Effector memory CD8-positive, alpha-beta T cell (primary cell): ENCODE results near the gene AKR1C4.
"Not testable (repeated sequence)": the region's sequence is repeated elsewhere in the genome, so short reads cannot be mapped to it uniquely, and the experiment has no call there.

Source experiments
- ATAC-seq: fragments of 150-1000 bp; cut with Tn5 transposase; replicated peaks from 2 replicates; pipeline ENCODE4 v1.10.0; 2021; ENCODE audit warnings: mild to moderate bottlenecking, moderate library complexity
- DNase-seq, 3 experiments: peaks; one replicate each; pipeline ENCODE4 v3.0.0; 2021
- H3K27ac Mint-ChIP-seq, 2 donors: one replicate each; pipeline ENCODE4 v1.8.0; 2022; ENCODE audit warnings: mild to moderate bottlenecking in 2 of 2, mixed read lengths in 2 of 2, moderate library complexity in 2 of 2
- H3K27me3 Mint-ChIP-seq, 2 donors: one replicate each; pipeline ENCODE4 v1.8.0; 2022; ENCODE audit warnings: mixed read lengths in 2 of 2
- H3K36me3 Mint-ChIP-seq: one replicate; pipeline ENCODE4 v1.8.0; 2022; ENCODE audit warnings: mild to moderate bottlenecking, moderate library complexity, mixed read lengths; ENCODE audit not compliant: insufficient read depth
- H3K4me1 Mint-ChIP-seq, 2 donors: one replicate each; pipeline ENCODE4 v1.8.0; 2022; ENCODE audit warnings: low read depth in 2 of 2, mixed read lengths in 2 of 2
- H3K4me3 Mint-ChIP-seq, 2 donors: one replicate each; pipeline ENCODE4 v1.8.0; 2022; ENCODE audit warnings: mild to moderate bottlenecking in 2 of 2, mixed read lengths in 2 of 2, moderate library complexity in 2 of 2
- H3K9me3 Mint-ChIP-seq, 2 donors: one replicate each; pipeline ENCODE4 v1.8.0; 2022; ENCODE audit warnings: mixed read lengths in 2 of 2

AKR1C4 gene

DNA sequence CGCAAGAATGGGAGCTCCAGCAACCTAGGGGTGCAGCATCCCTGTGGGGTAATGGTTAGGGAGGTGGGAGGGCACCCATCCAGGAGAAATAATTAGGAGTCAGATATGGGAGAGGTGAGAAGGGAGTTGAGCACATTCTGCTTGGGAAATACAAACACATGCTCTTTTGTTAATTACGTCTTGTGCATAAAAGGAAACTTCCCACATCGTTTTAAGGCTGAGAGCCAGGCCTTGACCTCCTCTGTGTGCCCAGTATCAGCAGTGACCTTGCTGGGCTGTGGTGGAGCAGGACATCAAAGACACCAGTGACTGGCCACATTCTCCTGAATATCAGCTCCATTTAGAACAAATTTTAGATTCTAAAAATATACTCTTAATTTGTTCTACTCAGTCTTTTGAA, 22.6 kb downstream of the AKR1C4 start:
- ATAC-seq = no peak
- Mint-ChIP-seq H3K4me1 (no peaks in the 10 kb centered on the region), H3K27ac (no peak overlapping the region), H3K9me3 (peaks cover 0 to 2% of the 10 kb centered on the region in 2 donors), H3K36me3 (no peaks in the 10 kb centered on the region), H3K27me3 (peaks cover 0 to 7% of the 10 kb centered on the region in 2 donors), H3K4me3 (no peak overlapping the region)
- no peak for DNase-seq

DNA sequence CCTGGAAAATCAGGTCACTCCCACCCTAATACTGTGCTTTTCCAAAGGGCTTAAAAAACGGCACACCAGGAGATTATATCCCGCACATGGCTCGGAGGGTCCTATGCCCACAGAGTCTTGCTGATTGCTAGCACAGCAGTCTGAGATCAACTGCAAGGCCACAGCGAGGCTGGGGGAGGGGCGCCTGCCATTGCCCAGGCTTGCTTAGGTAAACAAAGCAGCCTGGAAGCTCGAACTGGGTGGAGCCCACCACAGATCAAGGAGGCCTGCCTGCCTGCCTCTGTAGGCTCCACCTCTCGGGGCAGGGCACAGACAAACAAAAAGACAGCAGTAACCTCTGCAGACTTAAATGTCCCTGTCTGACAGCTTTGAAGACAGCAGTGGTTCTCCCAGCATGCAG, 26.3 kb downstream of the AKR1C4 start:
- ATAC-seq, H3K36me3 Mint-ChIP-seq, H3K9me3 Mint-ChIP-seq, H3K27me3 Mint-ChIP-seq, H3K4me1 Mint-ChIP-seq, H3K27ac Mint-ChIP-seq, H3K4me3 Mint-ChIP-seq, DNase-seq: not testable (repeated sequence)

DNA sequence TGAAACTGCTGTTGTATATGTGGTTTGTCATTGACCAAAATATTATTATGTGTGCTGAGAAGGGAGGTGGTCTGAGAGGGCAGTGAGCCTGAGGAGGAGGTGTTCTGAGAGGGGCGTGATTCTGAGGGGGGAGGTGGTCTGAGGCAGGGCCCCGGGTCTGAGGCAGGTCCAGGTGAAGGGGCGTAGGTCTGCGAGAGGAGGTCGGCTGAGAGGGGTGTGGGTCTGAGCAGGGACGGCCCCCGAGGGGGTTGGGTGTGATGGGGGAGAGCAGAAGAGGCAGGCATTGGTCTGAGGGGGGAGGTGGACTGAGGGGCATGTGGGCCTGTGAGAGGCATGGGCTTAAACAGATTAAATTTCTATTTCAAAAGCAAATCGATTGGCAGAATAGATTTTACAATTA, 32.4 kb downstream of the AKR1C4 start:
- no peak for DNase-seq
- no peak for ATAC-seq
- no peaks in the 10 kb centered on the region for H3K27me3 Mint-ChIP-seq
- H3K9me3 Mint-ChIP-seq = peaks cover 0 to 2% of the 10 kb centered on the region in 2 donors
- H3K36me3 Mint-ChIP-seq = no peaks in the 10 kb centered on the region
- H3K4me3 Mint-ChIP-seq = no peak overlapping the region
- no peak overlapping the region for H3K27ac Mint-ChIP-seq
- no peaks in the 10 kb centered on the region for H3K4me1 Mint-ChIP-seq

GRCh38 chr10:5233324-5233723, 36.7 kb downstream of the AKR1C4 start:
- Mint-ChIP-seq H3K9me3 (peaks cover 9 to 11% of the 10 kb centered on the region in 2 donors), H3K4me3 (no peak overlapping the region), H3K27ac (no peak overlapping the region), H3K36me3 (no peaks in the 10 kb centered on the region), H3K4me1 (no peaks in the 10 kb centered on the region), H3K27me3 (no peaks in the 10 kb centered on the region)
- ATAC-seq = no peak
- no peak for DNase-seq

- H3K4me1 Mint-ChIP-seq = no peaks in the 10 kb centered on the region
- ATAC-seq (no peak), DNase-seq (no peak)
- H3K4me3 Mint-ChIP-seq = no peak overlapping the region
- peaks cover 10 to 11% of the 10 kb centered on the region in 2 donors for H3K9me3 Mint-ChIP-seq
- no peaks in the 10 kb centered on the region for H3K27me3 Mint-ChIP-seq
- H3K36me3 Mint-ChIP-seq = no peaks in the 10 kb centered on the region
- H3K27ac Mint-ChIP-seq = no peak overlapping the region
Measured at GRCh38 chr10:5234106-5234860, 37.6 kb downstream of the AKR1C4 start.

GRCh38 chr10:5237541-5237940, 40.9 kb downstream of the AKR1C4 start:
- H3K4me3 Mint-ChIP-seq, DNase-seq, ATAC-seq, H3K27ac Mint-ChIP-seq, H3K36me3 Mint-ChIP-seq, H3K27me3 Mint-ChIP-seq, H3K4me1 Mint-ChIP-seq: not testable (repeated sequence)
- H3K9me3 Mint-ChIP-seq = peaks cover 8 to 11% of the 10 kb centered on the region in 2 donors

- Mint-ChIP-seq H3K27me3 (no peaks in the 10 kb centered on the region), H3K4me1 (no peaks in the 10 kb centered on the region), H3K9me3 (peaks cover 3 to 7% of the 10 kb centered on the region in 2 donors), H3K27ac (no peak overlapping the region), H3K36me3 (no peaks in the 10 kb centered on the region), H3K4me3 (no peak overlapping the region)
- DNase-seq (no peak), ATAC-seq (no peak)
Measured at GRCh38 chr10:5242585-5242984, 45.9 kb downstream of the AKR1C4 start.

DNA sequence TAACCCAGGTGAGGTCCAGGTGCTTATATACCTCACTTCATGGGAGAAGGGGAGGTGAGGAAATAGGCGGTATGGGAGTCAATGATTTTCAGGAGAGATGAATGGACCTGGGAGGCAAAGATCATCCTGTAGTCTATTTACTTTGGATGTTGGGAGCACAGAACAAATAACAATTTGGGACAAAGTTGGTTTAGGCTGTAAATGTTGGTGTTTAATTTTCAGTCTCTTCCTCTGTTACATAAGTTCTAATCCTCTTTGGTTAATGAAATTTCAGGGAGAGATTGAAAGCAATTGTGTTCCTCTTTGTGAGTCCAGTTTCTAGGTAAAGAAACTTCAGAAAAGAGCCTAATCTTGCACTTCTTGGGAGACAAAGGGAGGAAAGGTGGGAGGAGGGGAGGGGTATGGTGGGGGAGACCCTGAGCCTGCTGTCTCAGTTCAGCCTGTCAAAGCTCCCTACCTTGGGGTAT, 46.9 kb downstream of the AKR1C4 start:
- no peaks in the 10 kb centered on the region for H3K4me1 Mint-ChIP-seq
- ATAC-seq (no peak), DNase-seq (no peak)
- no peaks in the 10 kb centered on the region for H3K27me3 Mint-ChIP-seq
- H3K4me3 Mint-ChIP-seq = no peak overlapping the region
- no peak overlapping the region for H3K27ac Mint-ChIP-seq
- no peaks in the 10 kb centered on the region for H3K36me3 Mint-ChIP-seq
- H3K9me3 Mint-ChIP-seq = no peaks in the 10 kb centered on the region

DNA sequence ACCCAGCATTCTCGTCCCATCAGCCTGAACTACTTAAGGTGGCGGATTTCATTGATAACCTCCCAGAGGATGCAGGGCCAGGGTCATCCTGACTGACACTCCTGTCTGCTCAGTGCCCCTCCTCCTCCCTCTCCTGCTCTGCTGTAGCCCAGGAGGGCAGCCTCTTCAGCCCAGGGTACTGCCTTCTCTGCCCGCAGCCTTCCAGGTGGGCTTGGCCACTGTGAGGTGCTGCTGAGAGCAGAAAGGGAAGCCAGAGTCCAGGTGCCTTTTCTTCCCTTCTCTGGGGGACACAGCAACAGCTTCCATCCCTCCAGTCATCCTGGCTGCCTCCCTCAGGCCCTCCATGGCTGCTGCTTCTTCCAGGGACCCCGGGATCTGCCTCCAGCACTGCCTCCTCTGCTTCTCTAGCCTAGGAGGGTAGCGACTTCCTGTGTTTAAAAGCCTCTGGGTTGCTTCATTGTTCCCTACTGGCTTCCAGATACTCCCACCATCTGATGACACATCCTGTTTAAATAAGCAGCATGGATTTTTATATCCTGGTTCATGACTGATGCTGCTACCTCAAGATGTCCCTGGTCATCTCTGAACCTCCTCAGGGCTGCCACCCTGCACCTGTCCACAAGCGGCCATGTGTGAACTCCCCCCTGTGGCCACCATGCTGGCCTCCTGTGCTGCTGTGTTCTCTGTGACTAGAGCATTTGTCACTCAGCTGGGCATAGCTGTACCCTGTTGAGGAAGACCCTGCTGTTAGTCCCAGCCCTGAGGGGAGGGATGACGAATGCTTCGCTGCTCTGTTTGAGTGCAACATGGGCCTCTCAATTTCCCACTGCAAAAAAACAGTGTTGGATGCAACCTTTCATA, 55.8 kb downstream of the AKR1C4 start:
- H3K27me3 Mint-ChIP-seq = peaks cover 0 to 10% of the 10 kb centered on the region in 2 donors
- no peak overlapping the region for H3K27ac Mint-ChIP-seq
- H3K4me1 Mint-ChIP-seq = no peaks in the 10 kb centered on the region
- no peaks in the 10 kb centered on the region for H3K36me3 Mint-ChIP-seq
- no peak for DNase-seq
- H3K9me3 Mint-ChIP-seq = no peaks in the 10 kb centered on the region
- no peak overlapping the region for H3K4me3 Mint-ChIP-seq
- ATAC-seq = no peak

DNA sequence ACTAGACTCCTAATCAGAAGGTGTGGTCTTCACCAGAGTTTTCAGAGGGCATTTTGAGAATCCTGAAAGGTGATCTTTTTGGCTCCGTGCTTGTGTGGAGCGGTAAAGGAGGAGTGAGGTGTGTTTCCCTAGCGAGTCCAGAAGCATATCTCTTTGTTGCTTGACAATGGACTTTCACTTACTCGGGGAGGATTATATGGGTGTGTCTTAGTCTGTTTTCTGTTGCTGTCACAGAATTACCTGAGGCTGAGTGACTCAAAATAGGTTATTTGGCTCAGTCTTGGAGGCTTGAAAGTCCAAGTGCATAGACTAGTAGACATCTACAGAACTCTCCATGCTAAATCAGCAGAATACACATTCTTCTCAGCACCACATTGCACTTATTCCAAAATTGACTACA, 57.9 kb downstream of the AKR1C4 start:
- H3K4me1 Mint-ChIP-seq = no peaks in the 10 kb centered on the region
- no peak for ATAC-seq
- H3K9me3 Mint-ChIP-seq = no peaks in the 10 kb centered on the region
- H3K27me3 Mint-ChIP-seq = peaks cover 0 to 10% of the 10 kb centered on the region in 2 donors
- no peak overlapping the region for H3K27ac Mint-ChIP-seq
- DNase-seq = no peak
- H3K36me3 Mint-ChIP-seq = no peaks in the 10 kb centered on the region
- no peak overlapping the region for H3K4me3 Mint-ChIP-seq

- not testable (repeated sequence) for H3K4me3 Mint-ChIP-seq, H3K4me1 Mint-ChIP-seq, ATAC-seq, DNase-seq, H3K36me3 Mint-ChIP-seq, H3K27me3 Mint-ChIP-seq, H3K27ac Mint-ChIP-seq, H3K9me3 Mint-ChIP-seq
Measured at GRCh38 chr10:5257768-5258167, 61.1 kb downstream of the AKR1C4 start.

- H3K27me3 Mint-ChIP-seq = no peaks in the 10 kb centered on the region
- H3K4me1 Mint-ChIP-seq = no peaks in the 10 kb centered on the region
- ATAC-seq = no peak
- no peak for DNase-seq
- H3K36me3 Mint-ChIP-seq = no peaks in the 10 kb centered on the region
- H3K4me3 Mint-ChIP-seq = no peak overlapping the region
- peaks cover 0 to 2% of the 10 kb centered on the region in 2 donors for H3K9me3 Mint-ChIP-seq
- H3K27ac Mint-ChIP-seq = no peak overlapping the region
Measured at GRCh38 chr10:5259132-5259951, 62.7 kb downstream of the AKR1C4 start.

DNA sequence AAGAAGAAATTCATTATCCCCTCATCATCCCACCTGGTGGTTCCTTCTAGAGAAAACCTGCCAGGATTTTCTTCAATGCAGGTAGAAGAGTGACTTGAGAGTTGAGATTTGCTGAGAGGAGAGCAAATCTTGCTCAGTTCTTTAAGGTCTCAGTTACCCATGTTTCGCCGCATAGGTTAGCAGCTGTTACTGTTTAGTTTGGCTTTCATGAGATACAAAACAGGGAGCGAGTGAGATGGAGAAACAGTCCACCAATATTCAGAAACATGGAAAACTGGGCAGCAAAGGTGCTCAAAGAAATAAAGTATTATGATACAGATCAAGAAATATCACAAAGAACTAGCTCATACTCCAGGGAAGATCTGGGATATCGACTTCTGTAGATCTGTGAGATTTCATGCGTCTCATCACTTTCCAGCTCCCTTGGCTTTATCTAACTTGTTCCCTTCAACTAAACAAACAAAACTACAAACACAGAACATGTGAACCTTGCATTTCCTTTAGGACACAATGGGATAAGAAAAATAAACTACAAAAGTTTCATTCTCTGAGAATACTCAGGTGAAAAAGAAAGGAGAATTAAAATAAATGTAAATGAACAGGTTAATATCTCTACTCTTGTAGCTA, 63.4 kb downstream of the AKR1C4 start:
- H3K36me3 Mint-ChIP-seq = no peaks in the 10 kb centered on the region
- no peaks in the 10 kb centered on the region for H3K27me3 Mint-ChIP-seq
- no peak overlapping the region for H3K27ac Mint-ChIP-seq
- no peak for ATAC-seq
- H3K9me3 Mint-ChIP-seq = peaks cover 0 to 2% of the 10 kb centered on the region in 2 donors
- no peak for DNase-seq
- no peaks in the 10 kb centered on the region for H3K4me1 Mint-ChIP-seq
- no peak overlapping the region for H3K4me3 Mint-ChIP-seq
